ENCODE results near the gene TCEAL3. TPM values are rescaled to one million over a fixed set of nuclear protein-coding genes. Genes with fewer than 3 reads are reported as not detected.

Gene TCEAL3
- total and polyA plus RNA-seq, 2 of the 8 experiments (the other 6 are each of a cell fraction or from before 2014, with no cell fraction given): 4.4 to 12.0 TPM

- TF ChIP-seq RBBP5 (IDR thresholded peaks at IDR 0.05; ENCODE audit: borderline replicate concordance, low read depth, low read length) (no peak), POLR2A (IDR thresholded peaks at IDR 0.05; ENCODE audit: control extremely low read depth in 1 of 2, low read depth in 2 of 2, low read length in 2 of 2) (no peak), TEAD4 (IDR thresholded peaks at IDR 0.05; ENCODE audit: low read depth, low read length) (no peak), CHD7 (IDR thresholded peaks at IDR 0.05; ENCODE audit: insufficient replicate concordance, low read length) (no peak), KDM4A (IDR thresholded peaks at IDR 0.05; ENCODE audit: low read depth, low read length, severe bottlenecking) (no peak), RAD21 (IDR thresholded peaks at IDR 0.05 in 1 of 2, conservative IDR thresholded peaks at IDR 0.05 in 1 of 2; ENCODE audit: low read depth in 2 of 2, low read length in 2 of 2) (no peak), SAP30 (IDR thresholded peaks at IDR 0.05; ENCODE audit: insufficient read depth, insufficient replicate concordance, low read length) (no peak), KDM5A (IDR thresholded peaks at IDR 0.05; ENCODE audit: low read length) (no peak), CEBPB (IDR thresholded peaks at IDR 0.05; ENCODE audit: low read depth, low read length) (no peak), RXRA (IDR thresholded peaks at IDR 0.05; ENCODE audit: insufficient read depth, low read depth, low read length) (no peak), SP4 (IDR thresholded peaks at IDR 0.05; ENCODE audit: low read length) (no peak)
Observed at GRCh38 chrX:103640401-103641155, 32.8 kb downstream of the TCEAL3 start (continued).
